ENCODE results near the gene SRSF2.

SRSF2 gene

DNA sequence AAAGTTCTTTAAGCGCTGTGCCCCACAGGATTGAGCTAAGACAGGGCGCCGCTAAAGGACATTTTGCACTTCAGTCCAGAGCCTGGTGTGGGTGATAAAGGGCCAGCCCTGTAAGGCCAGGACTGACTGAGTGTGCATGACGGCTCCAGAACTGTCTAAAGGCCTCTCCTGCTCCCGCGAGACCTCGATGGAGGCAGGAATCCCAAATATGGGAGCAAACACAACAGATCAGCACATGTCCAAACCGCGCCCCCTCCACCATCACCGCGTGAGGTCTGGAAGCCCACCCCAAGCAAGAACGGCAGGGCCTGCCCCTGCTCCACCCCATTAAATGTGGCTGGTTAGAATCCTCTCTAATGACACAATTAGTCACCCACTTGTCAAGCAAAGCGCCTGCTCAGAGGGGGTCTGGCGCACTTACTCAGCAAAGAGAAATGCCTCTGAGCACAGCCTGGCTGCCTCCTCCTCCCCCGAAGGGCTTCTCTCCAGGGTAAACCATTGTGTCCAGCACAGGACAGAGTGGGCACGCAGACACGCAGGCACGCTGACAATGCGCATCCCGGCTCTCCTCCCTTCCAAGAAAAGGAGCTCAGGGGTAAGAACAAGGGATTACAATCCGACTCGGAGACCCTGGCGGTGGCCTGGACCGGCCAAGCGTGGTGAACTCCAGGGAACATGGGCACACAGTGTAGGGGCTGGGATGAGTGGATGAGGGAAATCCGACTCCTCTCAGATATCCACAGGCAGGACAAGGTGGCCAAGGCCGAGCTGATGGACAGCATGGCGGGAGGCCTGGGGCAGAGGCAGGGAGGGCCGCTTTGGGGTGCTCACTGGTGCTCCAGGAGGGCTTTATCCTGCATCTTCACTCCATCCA, 27.8 kb downstream of the SRSF2 start:
- no peak overlapping the region for H3K27ac ChIP-seq
- TF ChIP-seq, protein P1, sequence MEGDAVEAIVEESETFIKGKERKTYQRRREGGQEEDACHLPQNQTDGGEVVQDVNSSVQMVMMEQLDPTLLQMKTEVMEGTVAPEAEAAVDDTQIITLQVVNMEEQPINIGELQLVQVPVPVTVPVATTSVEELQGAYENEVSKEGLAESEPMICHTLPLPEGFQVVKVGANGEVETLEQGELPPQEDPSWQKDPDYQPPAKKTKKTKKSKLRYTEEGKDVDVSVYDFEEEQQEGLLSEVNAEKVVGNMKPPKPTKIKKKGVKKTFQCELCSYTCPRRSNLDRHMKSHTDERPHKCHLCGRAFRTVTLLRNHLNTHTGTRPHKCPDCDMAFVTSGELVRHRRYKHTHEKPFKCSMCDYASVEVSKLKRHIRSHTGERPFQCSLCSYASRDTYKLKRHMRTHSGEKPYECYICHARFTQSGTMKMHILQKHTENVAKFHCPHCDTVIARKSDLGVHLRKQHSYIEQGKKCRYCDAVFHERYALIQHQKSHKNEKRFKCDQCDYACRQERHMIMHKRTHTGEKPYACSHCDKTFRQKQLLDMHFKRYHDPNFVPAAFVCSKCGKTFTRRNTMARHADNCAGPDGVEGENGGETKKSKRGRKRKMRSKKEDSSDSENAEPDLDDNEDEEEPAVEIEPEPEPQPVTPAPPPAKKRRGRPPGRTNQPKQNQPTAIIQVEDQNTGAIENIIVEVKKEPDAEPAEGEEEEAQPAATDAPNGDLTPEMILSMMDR (IDR thresholded peaks at IDR 0.05): no peak
- no peak for TF ChIP-seq ZFX (IDR thresholded peaks at IDR 0.05; ENCODE audit: borderline replicate concordance)

DNA sequence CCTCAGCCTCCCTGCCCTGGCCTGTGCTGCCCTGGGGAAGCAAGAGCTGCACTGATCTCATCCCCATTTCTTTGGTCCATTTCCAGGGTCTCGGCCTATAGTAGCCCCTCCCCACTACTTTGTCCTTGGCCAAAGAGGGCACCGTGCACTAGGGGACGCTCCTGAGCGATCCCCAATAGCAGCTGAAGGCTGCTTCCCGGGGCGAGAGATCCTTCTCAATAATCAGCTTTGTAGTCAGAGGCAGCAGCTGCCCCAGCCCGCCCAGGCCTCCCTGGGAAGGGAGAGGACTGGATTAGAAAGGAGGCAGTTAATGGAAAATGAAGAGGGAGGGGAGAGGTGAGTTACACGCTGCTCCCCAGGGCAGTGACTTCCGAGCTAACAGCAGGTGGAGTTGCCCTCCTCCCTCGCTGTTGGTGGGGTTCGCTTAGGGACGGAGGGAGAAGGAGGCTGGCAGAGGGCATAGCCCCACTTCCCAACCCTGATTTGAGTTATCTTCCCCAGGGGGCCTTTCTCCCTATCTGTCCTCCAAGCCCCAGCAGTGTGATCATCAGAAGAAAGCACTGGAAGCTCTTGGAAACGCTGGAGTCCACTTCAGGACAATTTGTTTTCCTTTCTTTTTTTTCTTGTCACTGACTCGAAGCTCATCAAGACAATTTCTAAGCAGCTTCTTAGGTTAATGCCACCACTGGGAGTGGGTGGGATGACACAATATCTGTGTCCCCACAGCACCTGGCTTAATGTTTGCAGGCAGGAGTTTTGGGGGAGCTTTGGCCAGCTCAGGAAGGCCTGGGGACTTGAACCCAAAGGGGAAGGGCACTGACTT, 28.9 kb downstream of the SRSF2 start:
- no peak for TF ChIP-seq ZFX (IDR thresholded peaks at IDR 0.05; ENCODE audit: borderline replicate concordance)
- H3K27ac ChIP-seq: no peak overlapping the region

DNA sequence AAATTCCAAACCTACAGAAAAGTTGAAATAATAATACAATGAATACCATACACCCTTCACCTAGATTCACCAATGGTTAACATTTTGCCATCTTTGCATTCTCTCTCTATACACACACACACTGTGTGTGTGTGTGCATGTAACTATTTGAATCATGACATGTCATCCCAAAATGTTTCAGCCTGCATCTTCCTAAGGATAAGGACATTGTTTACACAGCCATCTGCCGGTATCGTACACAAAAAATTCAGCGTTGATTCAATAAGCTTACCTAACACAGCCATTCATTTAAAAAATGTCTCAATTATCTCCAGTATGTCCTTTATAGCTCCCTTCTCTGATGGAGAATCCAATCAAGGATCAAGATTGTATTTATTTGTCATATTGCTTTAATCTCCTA, 30.3 kb downstream of the SRSF2 start:
- no peak overlapping the region for H3K27ac ChIP-seq
- no peak for TF ChIP-seq ZFX (IDR thresholded peaks at IDR 0.05; ENCODE audit: borderline replicate concordance)
- TF ChIP-seq, protein P1 (IDR thresholded peaks at IDR 0.05): no peak

DNA sequence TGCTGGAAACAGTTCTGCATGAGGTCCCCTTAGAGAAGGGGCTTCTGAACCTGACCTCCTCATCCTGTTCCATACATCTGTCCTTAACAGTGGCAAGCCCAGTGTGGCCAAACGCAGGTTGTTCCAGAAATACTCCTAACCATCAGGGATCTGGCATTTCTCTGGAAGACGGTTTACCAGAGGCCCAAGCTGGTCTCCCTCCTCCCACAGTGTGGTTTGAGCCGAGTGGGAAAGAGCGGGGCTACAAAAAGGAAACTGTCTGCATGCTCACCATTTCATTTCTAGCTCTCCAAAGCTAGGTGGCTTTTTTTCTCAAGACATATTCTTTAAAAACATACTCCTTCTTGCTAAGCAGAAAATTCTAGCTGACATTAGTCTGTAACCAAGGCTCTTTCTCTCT, 32.3 kb downstream of the SRSF2 start:
- H3K27ac ChIP-seq: no peak overlapping the region
- TF ChIP-seq ZFX (IDR thresholded peaks at IDR 0.05; ENCODE audit: borderline replicate concordance): no peak
- TF ChIP-seq, protein P1 (IDR thresholded peaks at IDR 0.05): no peak

DNA sequence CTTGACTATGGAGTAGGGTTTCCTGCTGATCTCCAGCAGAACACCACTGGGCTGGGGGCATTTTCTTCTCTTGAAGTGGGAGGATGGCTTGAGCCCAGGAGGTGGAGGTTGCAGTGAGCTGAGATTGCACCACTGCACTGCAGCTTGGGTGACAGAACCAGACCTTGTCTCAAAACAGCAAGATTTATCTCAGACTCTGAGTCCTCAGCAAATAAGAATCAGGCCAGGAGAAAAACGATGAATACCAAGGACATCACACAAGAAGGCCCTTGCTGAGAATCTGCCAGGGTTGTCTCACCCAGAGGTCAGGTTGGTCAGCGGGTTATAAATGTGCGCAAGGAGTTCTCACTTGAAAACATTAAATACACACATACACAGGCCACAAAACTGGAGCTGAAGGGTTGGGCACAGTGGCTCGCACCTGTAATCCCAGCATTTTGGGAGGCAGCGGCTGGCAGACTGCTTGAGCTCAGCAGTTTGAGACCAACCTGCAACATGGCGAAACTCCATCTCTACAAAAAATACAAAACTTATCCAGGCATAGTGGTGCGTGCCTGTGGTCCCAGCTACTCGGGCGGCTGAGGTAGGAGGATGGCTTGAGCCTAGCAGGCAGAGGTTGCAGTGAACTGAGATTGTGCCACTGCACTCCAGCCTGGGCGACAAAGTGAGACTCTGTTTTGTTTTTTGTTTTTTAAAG, 34.0 kb downstream of the SRSF2 start:
- no peak overlapping the region for H3K27ac ChIP-seq
- TF ChIP-seq, protein P1 (IDR thresholded peaks at IDR 0.05): no peak
- TF ChIP-seq ZFX (IDR thresholded peaks at IDR 0.05; ENCODE audit: borderline replicate concordance): no peak

DNA sequence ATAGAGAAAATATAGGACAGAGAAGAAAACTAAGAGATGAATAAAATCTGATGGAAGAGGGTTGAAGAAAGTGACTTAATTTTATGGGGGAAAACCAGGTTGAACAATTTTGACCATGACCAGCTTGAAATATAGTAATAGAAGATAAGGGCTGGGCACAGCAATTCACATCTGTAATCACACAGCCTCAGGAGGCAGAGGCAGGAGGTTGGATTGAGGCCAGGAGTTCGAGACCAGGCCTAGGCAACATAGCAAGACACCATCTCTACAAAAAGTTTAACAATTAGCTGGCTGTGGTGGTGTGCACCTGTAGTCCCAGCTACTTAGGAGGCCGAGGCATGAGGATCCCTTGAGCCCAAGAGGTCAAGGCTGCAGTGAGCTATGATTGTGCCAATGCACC, 35.1 kb downstream of the SRSF2 start:
- no peak for TF ChIP-seq ZFX (IDR thresholded peaks at IDR 0.05; ENCODE audit: borderline replicate concordance)
- TF ChIP-seq, protein P1 (IDR thresholded peaks at IDR 0.05): no peak
- H3K27ac ChIP-seq: no peak overlapping the region

DNA sequence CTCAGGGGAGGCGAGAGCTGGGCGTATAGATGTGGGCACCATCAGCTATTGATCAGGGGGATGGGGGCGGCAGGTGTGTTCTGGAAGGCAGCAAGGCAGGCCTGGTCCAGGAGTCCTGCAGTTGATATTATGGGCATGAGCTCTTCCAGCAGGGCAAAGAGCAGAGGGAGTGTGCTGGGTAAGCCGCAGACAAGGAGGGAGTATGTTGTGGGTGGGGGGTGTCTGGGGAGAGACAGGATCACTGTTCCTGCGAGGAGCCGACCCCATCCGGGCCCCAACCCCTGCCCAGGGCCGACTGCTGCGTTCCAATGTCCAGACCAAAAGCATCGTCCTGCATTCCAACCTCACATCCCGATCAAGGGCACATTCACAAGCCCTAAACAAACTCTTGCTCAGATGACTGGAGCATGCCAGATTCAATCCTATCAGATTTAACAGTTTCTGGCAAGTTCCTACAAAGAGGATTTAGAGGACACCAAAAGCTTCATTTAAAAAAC, 35.6 kb downstream of the SRSF2 start:
- TF ChIP-seq, protein P1 (IDR thresholded peaks at IDR 0.05): no peak
- TF ChIP-seq ZFX (IDR thresholded peaks at IDR 0.05; ENCODE audit: borderline replicate concordance): no peak
- no peak overlapping the region for H3K27ac ChIP-seq

Data from 22Rv1 (cell line).